Activated naive CD4-positive, alpha-beta T cell treated with anti-CD3 and anti-CD28 coated beads, Interleukin-2, amount 50 U/mL, for 16 hours (primary cell): Measurements from ENCODE around the gene EFCAB5.
"Not testable (repeated sequence)": the region's sequence is repeated elsewhere in the genome, so short reads cannot be mapped to it uniquely, and the experiment has no call there.

Experiments
- DNase-seq: peaks from one replicate; pipeline ENCODE4 v3.0.0-alpha.2; 2020

The EFCAB5 gene

DNA sequence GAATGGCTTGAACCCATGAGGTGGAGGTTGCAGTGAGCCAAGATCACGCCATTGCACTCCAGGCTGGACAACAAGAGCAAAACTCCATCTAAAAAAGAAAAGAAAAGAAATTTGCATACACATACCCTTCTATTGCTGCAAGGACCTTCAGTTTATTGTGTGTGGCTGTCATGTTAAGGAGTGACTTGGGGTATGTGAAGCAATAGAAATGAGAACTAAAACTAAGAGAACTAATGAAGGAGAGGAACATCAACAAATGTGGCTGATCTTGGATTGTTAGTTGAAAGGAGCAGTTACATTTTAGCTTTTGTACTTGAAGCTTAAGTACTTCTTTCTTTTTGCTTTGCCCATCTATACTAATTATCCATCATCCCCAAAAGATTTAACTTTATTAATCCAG, 162.5 kb downstream of the EFCAB5 start:
- no peak for DNase-seq

DNA sequence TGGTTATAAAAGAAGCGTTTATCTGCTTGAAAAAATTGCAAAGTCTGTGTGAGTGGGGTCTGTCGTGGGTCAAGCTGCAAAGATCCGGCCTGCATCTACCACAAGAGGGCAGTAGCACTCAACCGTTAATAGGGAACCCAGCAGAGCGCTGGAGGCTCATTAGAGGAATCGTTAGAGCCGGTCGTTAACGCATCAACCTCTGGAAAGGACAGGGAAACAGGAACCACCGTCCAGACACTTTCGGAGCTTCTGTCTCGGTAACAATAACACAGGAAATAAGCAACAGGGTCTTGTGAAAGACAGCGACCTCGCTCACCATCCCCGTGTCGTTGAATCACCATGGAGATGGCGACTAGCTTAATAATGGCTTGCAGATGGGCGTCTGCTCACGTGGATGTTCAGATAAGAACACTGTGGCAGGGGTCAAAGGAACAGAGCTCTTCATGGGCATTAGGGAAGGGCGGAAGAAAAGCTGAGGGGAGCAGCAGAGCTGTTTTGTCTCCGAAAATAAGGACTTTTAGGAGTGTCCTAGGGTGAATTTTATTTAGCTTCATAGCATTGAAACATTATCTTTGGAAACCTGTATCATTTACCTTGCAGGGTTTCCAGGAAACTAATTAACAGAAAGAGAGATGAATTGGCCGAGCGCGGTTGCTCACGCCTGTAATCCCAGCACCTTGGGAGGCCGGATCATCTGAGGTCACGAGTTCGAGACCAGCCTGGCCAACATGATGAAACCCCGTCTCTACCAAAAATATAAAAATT, 163.3 kb downstream of the EFCAB5 start:
- peak; percentile 68 for DNase-seq

DNA sequence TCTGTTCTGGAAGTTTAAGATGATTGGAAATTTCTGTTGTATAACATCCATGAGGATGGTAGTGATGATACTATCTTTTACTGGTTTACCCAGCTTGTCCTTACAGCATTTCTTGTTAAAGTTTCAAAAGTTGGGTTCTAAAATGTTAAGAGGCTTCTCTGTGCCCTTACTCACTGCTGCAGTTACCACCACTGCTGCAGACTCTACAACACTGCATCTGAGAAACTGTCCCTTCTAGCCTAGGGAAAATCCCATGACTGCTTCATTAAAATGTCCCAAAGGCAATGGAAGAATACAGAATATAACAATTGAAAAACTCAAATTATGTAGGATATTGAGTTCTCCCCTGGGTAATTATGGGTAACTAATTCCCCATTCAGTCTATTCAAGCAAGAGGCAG, 171.4 kb downstream of the EFCAB5 start:
- no peak for DNase-seq

DNA sequence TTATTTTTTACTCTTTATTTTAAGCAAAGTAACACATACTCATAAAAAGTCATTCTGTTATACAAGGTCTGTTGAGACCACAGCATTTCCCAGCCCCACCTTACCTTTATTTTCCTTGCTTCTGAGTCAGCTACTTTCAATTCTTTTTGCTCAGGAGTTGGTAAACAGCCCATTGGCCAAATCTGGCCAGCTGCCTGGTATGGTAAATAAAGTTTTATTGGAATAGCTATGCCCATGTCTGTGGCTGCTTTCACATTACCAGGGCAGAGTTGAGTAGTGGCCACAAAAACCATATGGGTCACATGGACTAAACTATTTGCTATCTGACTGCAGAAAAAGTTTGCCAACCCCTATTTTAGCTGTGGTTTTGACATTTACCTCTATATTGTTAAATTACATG, 171.8 kb downstream of the EFCAB5 start:
- no peak for DNase-seq

DNA sequence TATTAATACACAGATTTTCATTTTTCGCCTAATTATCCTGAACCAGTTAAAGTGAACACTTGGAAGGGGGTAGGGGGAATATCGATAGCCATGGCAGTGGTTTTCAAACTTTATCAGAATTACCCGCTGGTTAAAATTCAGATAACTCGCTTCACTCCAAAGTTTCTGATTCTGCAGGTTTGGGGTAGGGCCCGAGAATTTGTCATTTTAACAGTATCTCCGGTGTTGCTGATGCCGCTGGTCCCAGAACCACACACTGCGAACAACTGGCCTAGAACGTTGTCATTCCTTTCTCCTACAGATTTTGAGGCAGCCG, 174.9 kb downstream of the EFCAB5 start:
- no peak for DNase-seq

DNA sequence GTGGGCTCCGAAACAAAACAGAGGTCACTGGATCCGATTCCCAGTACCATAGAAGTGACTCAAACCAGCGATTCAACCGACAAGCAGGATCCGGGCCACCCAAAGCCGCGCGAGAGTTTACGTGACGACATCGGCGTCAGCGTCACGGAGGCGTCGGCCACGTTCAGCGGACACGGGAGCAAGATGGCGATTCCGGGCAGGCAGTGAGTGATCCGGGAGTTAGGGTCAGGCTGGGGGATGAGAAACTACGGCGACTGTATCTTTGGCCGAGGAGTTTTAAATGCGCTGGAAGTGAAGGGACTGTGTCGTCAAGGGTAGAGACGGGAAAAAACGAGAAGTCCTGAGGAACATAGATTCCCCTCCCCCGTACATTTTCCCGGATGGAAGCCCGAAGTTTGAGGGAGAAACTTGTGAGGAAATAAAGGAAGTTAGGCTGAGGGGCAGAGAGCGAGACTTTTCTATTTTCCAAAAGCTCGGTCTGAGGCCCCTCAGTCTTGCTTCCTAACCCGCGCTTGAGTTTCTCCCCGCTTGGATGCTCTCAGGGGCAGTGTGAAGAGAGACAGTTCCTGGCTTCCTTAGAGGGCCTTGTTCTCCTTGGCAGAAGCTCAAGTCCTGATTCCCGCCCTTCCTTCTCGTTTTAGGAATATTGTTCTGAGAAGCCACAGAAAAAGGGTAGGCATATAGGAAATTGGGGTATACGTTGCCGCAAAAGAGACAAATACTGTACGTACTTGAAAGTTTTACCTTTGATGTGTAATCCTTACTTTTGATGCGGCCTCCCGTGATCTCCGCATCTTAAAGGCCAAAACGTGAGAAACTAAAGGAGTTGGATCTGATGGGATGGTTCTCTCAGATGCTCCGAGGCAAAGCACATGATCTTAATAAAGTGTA, 175.5 kb downstream of the EFCAB5 start, which contains the start of gene NSRP1:
Gene NSRP1, plus strand, starts transcription at position 156 of the 891 bp plus-strand sequence. Its CDS starts 28 bp downstream, at position 184.
- peak; percentile 93 for DNase-seq

DNA sequence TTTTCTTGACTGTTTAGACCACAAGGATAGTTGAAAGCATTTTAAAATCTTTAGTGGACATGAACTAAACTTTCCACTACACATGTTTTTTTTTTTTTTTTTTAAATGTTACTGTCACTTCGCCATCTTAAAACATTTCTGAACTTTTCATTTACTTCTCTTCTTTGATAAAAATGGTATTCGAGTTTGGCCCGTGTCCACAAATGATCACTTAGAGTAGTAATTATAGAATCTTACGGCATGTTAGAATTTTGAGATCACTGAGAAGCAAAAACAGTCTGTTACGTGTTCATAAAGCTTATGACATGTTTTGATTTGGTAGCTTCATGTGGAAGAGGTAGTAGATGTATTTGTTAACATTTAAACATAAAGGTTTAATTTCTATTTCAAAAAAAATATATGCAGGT, 176.2 kb downstream of the EFCAB5 start:
- no peak for DNase-seq

GRCh38 chr17:30118635-30119034, 177.2 kb downstream of the EFCAB5 start:
- not testable (repeated sequence) for DNase-seq

DNA sequence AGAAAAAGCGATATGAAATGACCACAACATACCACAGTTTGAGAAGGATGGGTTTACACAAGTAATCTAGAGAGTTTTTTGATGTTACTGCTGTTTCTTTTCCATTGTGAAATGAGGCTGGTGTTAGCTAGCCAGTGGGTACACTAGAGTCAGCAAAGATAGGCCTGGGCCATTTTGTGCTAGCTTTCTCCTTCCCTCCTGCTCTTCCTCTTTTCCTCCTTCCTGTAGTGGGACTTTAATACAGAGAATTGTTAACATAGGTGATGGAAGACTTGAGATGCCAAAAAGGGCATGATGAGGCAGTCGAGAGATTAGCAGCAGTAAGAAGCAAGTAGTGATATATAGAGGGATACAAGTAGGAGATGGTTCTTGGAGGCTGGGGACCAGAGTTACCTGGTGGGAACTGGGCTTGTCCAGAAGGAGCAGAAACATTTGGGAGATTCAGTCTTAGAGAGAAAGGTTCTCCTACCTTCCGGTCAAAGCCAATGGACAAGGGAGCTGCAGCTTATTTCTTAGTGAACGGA, 182.9 kb downstream of the EFCAB5 start:
- DNase-seq = no peak

DNA sequence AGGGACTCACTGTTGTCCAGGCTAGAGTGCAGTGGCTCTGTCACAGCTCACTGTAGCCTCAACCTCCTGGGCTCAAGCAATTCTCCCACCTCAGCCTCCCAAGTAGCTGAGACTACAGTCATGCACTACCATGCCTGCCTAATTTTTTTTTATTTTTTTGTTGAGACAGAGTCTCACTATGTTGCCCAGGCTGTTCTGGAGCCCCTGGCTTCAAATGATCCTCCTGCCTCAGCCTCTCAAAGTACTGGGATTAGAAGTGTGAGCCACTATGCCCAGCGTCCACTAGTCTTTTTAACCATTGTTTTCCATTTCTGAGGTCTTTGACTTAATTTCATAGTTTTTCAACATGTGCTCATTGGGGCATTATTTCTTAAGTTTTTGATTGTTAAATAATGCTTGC, 188.7 kb downstream of the EFCAB5 start:
- DNase-seq = no peak

DNA sequence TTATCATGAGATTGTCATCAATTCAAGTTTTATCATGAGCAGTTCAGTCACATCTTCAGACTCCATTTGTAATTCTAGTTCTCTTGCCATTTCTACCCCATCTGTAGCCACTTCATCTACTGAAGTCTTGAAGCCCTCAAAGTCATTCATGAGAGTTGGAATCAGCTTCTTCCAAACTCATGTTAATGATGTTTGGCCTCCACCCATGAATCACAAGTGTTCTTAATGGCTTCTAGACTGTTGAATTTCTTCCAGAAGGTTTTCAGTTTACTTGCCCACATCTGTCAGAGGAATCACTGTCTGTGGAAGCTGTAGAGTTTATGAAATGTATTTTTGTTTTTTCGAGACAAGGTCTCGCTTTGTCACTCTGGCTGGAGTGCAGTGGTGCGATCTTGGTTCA, 191.2 kb downstream of the EFCAB5 start:
- DNase-seq = no peak

- no peak for DNase-seq
Observed at GRCh38 chr17:30133197-30133596, 191.8 kb downstream of the EFCAB5 start.

DNA sequence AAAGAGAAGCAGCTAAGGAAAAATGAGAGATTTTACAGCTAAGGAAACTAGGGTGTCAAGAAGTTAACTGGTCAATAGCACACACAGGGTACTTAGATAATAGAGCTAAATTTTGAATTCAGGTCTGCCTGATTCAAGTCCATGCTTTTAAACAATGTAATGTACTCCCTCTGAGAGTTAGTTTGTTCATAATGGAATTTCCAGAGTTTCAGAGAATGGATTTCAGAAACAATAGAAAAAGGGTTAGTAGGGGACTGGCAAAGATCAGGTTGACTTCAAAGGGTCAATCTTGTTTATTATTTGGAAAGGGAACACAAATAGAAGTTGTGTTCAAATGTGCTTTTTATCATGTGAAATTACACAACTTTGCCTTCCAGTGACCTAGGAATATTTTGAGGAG, 193.1 kb downstream of the EFCAB5 start:
- DNase-seq = no peak

- DNase-seq = no peak
Observed at GRCh38 chr17:30137158-30137557, 195.7 kb downstream of the EFCAB5 start.

DNA sequence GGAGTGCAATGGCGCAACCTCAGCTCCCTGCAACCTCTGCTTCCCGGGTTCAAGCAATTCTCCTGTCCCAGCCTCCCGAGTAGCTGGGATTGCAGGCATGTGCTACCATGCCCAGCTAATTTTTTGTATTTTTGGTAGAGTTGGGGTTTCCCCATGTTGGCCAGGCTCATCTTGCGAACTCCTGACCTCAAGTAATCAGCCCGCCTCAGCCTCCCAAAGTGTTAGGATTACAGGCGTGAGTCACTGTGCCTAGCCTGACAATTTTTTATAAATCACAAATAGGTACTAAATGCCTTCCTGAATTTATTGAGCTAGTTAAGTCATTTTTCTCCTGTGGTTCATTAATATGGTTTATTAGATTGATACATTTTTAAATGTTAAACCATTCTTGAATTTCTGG, 206.4 kb downstream of the EFCAB5 start:
- DNase-seq = not testable (repeated sequence)

DNA sequence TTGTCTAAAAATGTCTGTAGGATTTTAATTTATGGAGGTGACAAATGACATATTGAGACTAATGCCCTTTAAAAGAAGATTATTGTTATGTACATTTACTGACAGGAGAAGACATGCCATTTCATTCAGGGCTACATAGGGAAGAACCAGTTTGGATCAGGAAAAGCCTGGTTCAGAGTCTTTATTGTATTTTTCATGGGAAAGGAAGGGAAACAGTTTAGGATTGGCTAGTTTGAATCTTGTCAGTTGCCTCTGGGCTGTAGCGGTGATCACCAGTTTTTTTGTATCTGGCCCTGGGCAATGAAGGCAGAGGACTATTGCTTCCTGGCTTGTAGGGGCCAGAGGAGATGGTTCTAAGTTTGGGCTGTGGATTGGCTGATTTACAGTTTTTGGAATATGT, 206.9 kb downstream of the EFCAB5 start:
- no peak for DNase-seq

DNA sequence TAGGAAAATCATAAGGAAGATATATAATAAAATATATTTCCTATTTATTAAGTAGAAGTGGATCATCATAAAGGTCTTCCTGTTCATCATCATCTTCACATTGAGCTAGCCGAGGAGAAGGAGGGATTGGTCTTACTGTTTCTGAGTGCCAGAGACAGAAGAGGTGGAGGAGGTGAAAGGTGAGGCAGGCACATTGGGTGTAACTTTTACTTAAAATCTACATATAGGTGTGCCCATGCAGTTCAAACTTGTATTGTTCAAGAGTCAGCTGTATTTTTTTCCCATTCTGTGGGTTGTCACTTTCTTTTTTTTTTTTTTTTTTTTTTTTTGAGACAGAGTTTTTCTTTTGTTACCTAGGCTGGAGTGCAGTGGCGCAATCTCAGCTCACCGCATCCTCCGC, 210.0 kb downstream of the EFCAB5 start:
- DNase-seq = no peak

- no peak for DNase-seq
Observed at GRCh38 chr17:30153463-30153862, 212.0 kb downstream of the EFCAB5 start.

DNA sequence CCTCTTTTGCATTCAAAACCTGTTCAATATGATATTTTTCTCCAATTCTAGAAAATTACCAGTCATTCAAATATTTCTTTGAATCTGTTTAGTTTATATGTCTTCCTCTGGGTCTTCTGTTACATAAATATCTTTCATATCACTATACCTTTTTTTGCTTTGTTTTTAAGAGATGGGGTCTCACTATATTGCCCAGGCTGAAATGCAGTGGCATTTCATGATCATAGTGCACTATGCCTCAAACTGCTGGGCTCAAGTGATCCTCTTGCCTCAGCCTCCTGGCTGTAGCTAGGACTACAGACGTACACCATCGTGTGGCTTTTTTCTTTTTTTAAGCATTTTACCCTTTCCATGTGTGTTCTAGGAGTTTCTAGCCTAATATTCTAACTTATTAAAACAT, 214.0 kb downstream of the EFCAB5 start:
- DNase-seq = no peak
